Measurements from ENCODE around the gene NDP.

Gene NDP, protein sequence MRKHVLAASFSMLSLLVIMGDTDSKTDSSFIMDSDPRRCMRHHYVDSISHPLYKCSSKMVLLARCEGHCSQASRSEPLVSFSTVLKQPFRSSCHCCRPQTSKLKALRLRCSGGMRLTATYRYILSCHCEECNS

DNA sequence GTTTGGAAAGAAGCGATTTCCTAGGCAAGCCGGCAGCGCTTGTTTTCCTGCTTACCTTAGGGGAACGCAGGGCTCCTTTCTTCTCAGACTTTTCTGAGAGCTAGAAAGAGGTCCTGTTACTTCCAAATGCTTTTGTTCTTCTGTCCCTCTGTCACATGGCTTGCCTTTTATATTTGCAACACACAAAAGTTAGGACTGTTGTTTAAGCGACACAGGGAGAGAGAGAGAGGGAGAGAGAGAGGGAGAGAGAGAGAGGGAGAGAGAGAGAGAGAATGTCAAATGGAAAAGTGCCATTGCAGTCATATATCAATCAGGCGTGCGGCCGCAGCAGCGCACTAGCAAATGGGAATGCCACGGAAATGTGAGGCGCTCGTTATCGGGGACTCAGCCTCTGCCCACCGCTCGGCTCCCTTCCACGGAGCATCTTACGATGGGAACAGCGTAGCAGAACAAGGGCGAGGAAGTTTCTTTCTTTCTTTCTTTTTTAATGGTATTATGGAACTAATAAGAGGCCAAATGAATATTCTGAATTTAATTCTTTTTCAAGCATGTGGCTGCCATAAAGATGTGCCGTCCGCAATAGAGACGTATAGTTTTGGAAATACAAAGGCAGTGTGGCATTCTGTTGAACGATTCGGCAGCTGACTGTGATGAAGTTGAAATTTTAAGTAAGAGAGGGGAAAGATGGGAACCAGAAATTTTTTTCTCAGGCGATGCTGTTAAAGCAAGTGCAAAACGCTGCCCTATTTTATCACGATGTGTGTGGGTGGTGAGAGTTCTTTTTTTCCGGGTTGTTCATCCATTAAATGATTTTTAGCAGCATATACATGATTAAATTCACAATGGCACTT lies at the start of gene NDP:
Gene NDP, minus strand, starts transcription at position 142 of the 851 bp plus-strand sequence. CDS start 14,745 bp downstream, outside the sequence.
- no peak for DNase-seq (ENCODE audit: low read depth)
- TF ChIP-seq, protein P1, sequence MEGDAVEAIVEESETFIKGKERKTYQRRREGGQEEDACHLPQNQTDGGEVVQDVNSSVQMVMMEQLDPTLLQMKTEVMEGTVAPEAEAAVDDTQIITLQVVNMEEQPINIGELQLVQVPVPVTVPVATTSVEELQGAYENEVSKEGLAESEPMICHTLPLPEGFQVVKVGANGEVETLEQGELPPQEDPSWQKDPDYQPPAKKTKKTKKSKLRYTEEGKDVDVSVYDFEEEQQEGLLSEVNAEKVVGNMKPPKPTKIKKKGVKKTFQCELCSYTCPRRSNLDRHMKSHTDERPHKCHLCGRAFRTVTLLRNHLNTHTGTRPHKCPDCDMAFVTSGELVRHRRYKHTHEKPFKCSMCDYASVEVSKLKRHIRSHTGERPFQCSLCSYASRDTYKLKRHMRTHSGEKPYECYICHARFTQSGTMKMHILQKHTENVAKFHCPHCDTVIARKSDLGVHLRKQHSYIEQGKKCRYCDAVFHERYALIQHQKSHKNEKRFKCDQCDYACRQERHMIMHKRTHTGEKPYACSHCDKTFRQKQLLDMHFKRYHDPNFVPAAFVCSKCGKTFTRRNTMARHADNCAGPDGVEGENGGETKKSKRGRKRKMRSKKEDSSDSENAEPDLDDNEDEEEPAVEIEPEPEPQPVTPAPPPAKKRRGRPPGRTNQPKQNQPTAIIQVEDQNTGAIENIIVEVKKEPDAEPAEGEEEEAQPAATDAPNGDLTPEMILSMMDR (IDR thresholded peaks at IDR 0.05; ENCODE audit: control insufficient read depth, insufficient read depth, low read depth, low read length, missing control alignments) = no peak
- peak within 1 kb of the TSS; percentile 20 for H3K4me3 ChIP-seq (ENCODE audit: control insufficient read depth, low read depth, low read length)

- H3K4me3 ChIP-seq (ENCODE audit: control insufficient read depth, low read depth, low read length) = no peak overlapping the region
- TF ChIP-seq, protein P1 (IDR thresholded peaks at IDR 0.05; ENCODE audit: control insufficient read depth, insufficient read depth, low read depth, low read length, missing control alignments) = no peak
- DNase-seq (ENCODE audit: low read depth) = no peak
Measured at GRCh38 chrX:44022964-44023363, 49.8 kb upstream of the NDP start.

GRCh38 chrX:44020693-44021092 lies 47.5 kb upstream of the NDP start:
- no peak overlapping the region for H3K4me3 ChIP-seq (ENCODE audit: control insufficient read depth, low read depth, low read length)
- TF ChIP-seq, protein P1 (IDR thresholded peaks at IDR 0.05; ENCODE audit: control insufficient read depth, insufficient read depth, low read depth, low read length, missing control alignments) = no peak
- DNase-seq (ENCODE audit: low read depth) = no peak

DNA sequence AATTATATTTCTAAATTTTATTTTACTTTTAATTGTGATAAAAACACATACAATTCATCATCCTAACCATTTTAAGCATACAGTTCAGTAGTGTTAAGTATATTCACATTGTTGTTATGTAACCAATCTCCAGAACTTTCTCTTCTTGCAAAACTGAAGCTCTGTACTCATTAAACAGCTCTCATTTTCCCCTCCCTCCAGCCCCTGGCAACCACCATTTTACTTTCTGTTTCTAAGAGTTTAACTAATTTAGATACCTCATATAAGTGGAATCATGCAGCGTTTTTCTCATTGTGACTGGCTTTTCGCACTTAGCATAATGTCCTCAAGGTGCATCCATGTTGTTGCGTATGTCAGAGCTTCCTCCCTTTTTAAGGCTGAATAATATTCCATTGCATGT lies 46.7 kb upstream of the NDP start:
- H3K4me3 ChIP-seq (ENCODE audit: control insufficient read depth, low read depth, low read length) = no peak overlapping the region
- TF ChIP-seq, protein P1 (IDR thresholded peaks at IDR 0.05; ENCODE audit: control insufficient read depth, insufficient read depth, low read depth, low read length, missing control alignments) = no peak
- DNase-seq (ENCODE audit: low read depth) = no peak

- no peak overlapping the region for H3K4me3 ChIP-seq (ENCODE audit: control insufficient read depth, low read depth, low read length)
- TF ChIP-seq, protein P1 (IDR thresholded peaks at IDR 0.05; ENCODE audit: control insufficient read depth, insufficient read depth, low read depth, low read length, missing control alignments) = no peak
- no peak for DNase-seq (ENCODE audit: low read depth)
Measured at GRCh38 chrX:44017676-44018075, 44.5 kb upstream of the NDP start.

DNA sequence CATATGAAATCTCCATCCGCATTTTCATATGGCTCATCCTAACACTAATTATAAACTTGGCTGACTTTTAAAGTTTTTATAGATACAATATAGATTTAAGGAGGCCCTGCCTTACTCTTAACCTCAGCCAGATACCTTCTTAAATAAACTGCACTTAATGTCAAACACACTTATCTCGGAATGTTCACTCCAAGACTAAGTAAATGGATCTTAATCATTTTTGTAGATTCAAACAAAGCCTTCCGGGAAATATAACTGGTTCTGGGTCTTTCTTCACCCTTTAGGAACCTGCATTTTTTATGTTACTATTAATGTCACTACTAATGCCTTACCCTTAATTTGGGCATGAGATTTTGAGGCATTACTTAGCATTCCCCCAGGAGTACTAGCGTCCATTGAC lies 43.7 kb upstream of the NDP start:
- no peak for DNase-seq (ENCODE audit: low read depth)
- H3K4me3 ChIP-seq (ENCODE audit: control insufficient read depth, low read depth, low read length) = no peak overlapping the region
- TF ChIP-seq, protein P1 (IDR thresholded peaks at IDR 0.05; ENCODE audit: control insufficient read depth, insufficient read depth, low read depth, low read length, missing control alignments) = no peak

Measured in AG09309 (cell line).